ENCODE measurements around the gene OR1J2. TPM values are rescaled to one million over a fixed set of nuclear protein-coding genes. Genes with fewer than 3 reads are reported as not detected.
"Not testable (repeated sequence)": the region's sequence is repeated elsewhere in the genome, so short reads cannot be mapped to it uniquely, and the experiment has no call there.

Gene OR1J2
- total RNA-seq, 2 donors from 2014 or later: not detected

GRCh38 chr9:122526602-122527001, 16.0 kb downstream of the OR1J2 start:
- 86% methylated on average over 10 of the region's 10 CpGs for WGBS

DNA sequence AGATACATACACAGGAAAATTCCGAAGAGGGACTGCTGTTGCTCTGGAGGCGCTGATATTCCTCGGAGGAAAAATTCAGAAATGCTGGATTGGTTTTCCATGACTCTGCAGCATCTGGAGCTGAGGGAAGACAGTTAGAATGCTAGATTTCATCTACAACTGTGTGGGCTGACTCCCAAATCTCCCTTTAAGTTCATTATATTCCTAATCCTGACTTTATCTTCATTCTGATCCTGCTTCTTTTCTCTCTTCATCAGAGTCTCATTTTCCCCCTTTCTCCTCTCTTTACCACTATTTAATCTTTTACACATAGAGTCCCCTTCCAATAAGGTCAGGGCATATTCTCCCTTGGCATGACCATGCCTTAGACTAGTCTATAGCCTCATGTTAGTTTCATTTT, 16.6 kb downstream of the OR1J2 start, which contains the start of gene OR1N1:
Gene OR1N1 (minus strand): TSS at position 101 of the 400 bp plus-strand sequence. CDS start 0 bp downstream, at position 101.
- H3K4me1 ChIP-seq (replicated peaks): no peaks in the 10 kb centered on the region
- no peaks in the 10 kb centered on the region for H3K9me3 ChIP-seq
- TF ChIP-seq POLR2A (IDR thresholded peaks at IDR 0.05) (no peak), POLR2AphosphoS5 (IDR thresholded peaks at IDR 0.05) (no peak)
- TF ChIP-seq, protein P1, sequence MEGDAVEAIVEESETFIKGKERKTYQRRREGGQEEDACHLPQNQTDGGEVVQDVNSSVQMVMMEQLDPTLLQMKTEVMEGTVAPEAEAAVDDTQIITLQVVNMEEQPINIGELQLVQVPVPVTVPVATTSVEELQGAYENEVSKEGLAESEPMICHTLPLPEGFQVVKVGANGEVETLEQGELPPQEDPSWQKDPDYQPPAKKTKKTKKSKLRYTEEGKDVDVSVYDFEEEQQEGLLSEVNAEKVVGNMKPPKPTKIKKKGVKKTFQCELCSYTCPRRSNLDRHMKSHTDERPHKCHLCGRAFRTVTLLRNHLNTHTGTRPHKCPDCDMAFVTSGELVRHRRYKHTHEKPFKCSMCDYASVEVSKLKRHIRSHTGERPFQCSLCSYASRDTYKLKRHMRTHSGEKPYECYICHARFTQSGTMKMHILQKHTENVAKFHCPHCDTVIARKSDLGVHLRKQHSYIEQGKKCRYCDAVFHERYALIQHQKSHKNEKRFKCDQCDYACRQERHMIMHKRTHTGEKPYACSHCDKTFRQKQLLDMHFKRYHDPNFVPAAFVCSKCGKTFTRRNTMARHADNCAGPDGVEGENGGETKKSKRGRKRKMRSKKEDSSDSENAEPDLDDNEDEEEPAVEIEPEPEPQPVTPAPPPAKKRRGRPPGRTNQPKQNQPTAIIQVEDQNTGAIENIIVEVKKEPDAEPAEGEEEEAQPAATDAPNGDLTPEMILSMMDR (IDR thresholded peaks at IDR 0.05): no peak
- DNase-seq (ENCODE audit: low spot score): no peak
- no peaks in the 10 kb centered on the region for H3K36me3 ChIP-seq
- no peak within 1 kb of the TSS for H3K4me3 ChIP-seq
- no peak within 1 kb of the TSS for H3K27ac ChIP-seq
- H3K27me3 ChIP-seq (replicated peaks; ENCODE audit: insufficient read depth): no peaks in the 10 kb centered on the region
- intact Hi-C loops (cut with DNase I): no loop called here
- WGBS: 86% methylated on average over 3 of the region's 3 CpGs

More at GRCh38 chr9:122526602-122527001, 16.0 kb downstream of the OR1J2 start:
- H3K4me1 ChIP-seq (replicated peaks): no peaks in the 10 kb centered on the region
- intact Hi-C loops (cut with DNase I): no loop called here
- no peaks in the 10 kb centered on the region for H3K36me3 ChIP-seq
- TF ChIP-seq, protein P1 (IDR thresholded peaks at IDR 0.05): no peak
- TF ChIP-seq POLR2AphosphoS5 (IDR thresholded peaks at IDR 0.05) (no peak), POLR2A (IDR thresholded peaks at IDR 0.05) (no peak)
- H3K27me3 ChIP-seq (replicated peaks; ENCODE audit: insufficient read depth): no peaks in the 10 kb centered on the region
- DNase-seq (ENCODE audit: low spot score): no peak
- H3K4me3 ChIP-seq: no peak overlapping the region
- H3K9me3 ChIP-seq: no peaks in the 10 kb centered on the region
- H3K27ac ChIP-seq: no peak overlapping the region

GRCh38 chr9:122531157-122531556, 20.6 kb downstream of the OR1J2 start:
- intact Hi-C loops (cut with DNase I); H3K36me3 ChIP-seq; H3K4me1 ChIP-seq (replicated peaks); H3K27ac ChIP-seq; DNase-seq (ENCODE audit: low spot score); H3K9me3 ChIP-seq; H3K27me3 ChIP-seq (replicated peaks; ENCODE audit: insufficient read depth); H3K4me3 ChIP-seq: not testable (repeated sequence)
- WGBS: 55% methylated on average over 4 of the region's 4 CpGs

DNA sequence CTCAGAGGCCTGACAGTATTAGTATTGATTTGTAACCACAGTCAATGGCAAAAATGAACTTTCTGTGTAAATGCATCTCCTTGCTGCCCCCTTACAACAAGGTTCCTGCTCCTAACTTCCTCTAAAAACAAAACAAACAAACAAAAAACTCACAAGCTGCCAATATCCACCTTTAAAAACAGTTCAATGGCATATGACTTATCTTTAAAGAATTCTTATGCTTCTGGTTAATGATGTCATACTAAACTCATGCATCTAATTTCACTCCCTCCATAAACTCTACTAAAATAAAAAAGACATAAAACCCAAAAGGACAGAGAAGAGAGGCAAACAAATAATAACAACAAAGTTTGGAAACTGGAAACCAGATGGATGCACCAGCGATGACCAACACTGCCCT, 25.5 kb downstream of the OR1J2 start:
- no peak for TF ChIP-seq POLR2A (IDR thresholded peaks at IDR 0.05)
- TF ChIP-seq, protein P1 (IDR thresholded peaks at IDR 0.05): no peak
- 94% methylated on average over 1 of the region's 1 CpG for WGBS
- H3K27me3 ChIP-seq (replicated peaks; ENCODE audit: insufficient read depth): no peaks in the 10 kb centered on the region

DNA sequence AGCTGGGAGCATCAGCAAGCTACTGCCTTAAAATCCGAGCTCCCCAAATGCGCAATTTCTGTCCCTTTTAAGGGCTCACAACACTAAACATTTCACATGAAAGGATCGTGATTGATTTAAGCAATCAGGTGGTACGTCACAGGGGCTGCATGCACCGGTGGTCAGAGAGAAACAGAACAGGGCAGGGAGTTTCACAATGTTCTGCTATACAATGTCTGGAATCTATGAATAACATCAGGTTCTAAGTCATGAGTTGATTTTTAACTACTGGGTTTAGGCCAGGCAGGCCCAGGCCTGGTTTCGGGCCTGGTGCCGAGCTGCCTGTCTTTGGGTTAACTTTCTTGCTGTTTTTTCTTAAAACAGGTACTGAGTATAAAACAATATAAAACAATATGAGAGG, 26.5 kb downstream of the OR1J2 start:
- WGBS: 66% methylated on average over 7 of the region's 7 CpGs

More for the DNA sequence above, 25.5 kb downstream of the OR1J2 start:
- intact Hi-C loops (cut with DNase I): no loop called here
- no peaks in the 10 kb centered on the region for H3K4me1 ChIP-seq (replicated peaks)
- H3K9me3 ChIP-seq: no peaks in the 10 kb centered on the region
- H3K36me3 ChIP-seq: peaks cover 0 to 2% of the 10 kb centered on the region in 2 donors
- no peak for DNase-seq (ENCODE audit: low spot score)
- no peak overlapping the region for H3K4me3 ChIP-seq
- H3K27ac ChIP-seq: no peak overlapping the region

GRCh38 chr9:122538757-122539156, 28.2 kb downstream of the OR1J2 start:
- intact Hi-C loops (cut with DNase I): no loop called here
- TF ChIP-seq, protein P1 (IDR thresholded peaks at IDR 0.05): no peak
- no peak for TF ChIP-seq POLR2AphosphoS5 (IDR thresholded peaks at IDR 0.05)
- no peak for TF ChIP-seq POLR2A (IDR thresholded peaks at IDR 0.05)
- DNase-seq (ENCODE audit: low spot score): no peak
- Histone ChIP-seq H3K4me3 (no peak overlapping the region), H3K36me3 (peaks cover 0 to 2% of the 10 kb centered on the region in 2 donors), H3K9me3 (no peaks in the 10 kb centered on the region), H3K27ac (no peak overlapping the region), H3K27me3 (replicated peaks; ENCODE audit: insufficient read depth) (no peaks in the 10 kb centered on the region), H3K4me1 (replicated peaks) (no peaks in the 10 kb centered on the region)
- 66% methylated on average over 2 of the region's 2 CpGs for WGBS

More for the DNA sequence above, 26.5 kb downstream of the OR1J2 start:
- H3K36me3 ChIP-seq; DNase-seq (ENCODE audit: low spot score); H3K27me3 ChIP-seq (replicated peaks; ENCODE audit: insufficient read depth); H3K27ac ChIP-seq; intact Hi-C loops (cut with DNase I); H3K4me3 ChIP-seq; H3K9me3 ChIP-seq; H3K4me1 ChIP-seq (replicated peaks): not testable (repeated sequence)

Measured in prostate gland (tissue), 2 donors.